NCI-H2171 treated with DMSO at 0.1 percent for 48 hours (cell line): Measurements from ENCODE around the gene RHPN2.
"Not testable (repeated sequence)": the region's sequence is repeated elsewhere in the genome, so short reads cannot be mapped to it uniquely, and the experiment has no call there.

Source experiments
- DNase-seq: peaks from one replicate; lab custom pipeline; 2025; lab: John Stamatoyannopoulos, UW

RHPN2 gene

GRCh38 chr19:33064458-33064791 lies 263 bp downstream of the RHPN2 start:
- DNase-seq: peak; percentile 45

- DNase-seq: no peak
Observed at GRCh38 chr19:33063753-33064457, 783 bp downstream of the RHPN2 start.

GRCh38 chr19:33063356-33063752 lies 1.3 kb downstream of the RHPN2 start:
- peak; percentile 35 for DNase-seq

GRCh38 chr19:33062902-33063301 lies 1.8 kb downstream of the RHPN2 start:
- no peak for DNase-seq

GRCh38 chr19:33060586-33060985 lies 4.1 kb downstream of the RHPN2 start:
- no peak for DNase-seq

- no peak for DNase-seq
Observed at GRCh38 chr19:33055718-33056117, 9.0 kb downstream of the RHPN2 start.

GRCh38 chr19:33054623-33055022 lies 10.1 kb downstream of the RHPN2 start:
- no peak for DNase-seq

- DNase-seq: peak; percentile 73
Observed at GRCh38 chr19:33052352-33052972, 12.2 kb downstream of the RHPN2 start.

GRCh38 chr19:33050110-33050509 lies 14.6 kb downstream of the RHPN2 start:
- no peak for DNase-seq

GRCh38 chr19:33048806-33049676 lies 15.6 kb downstream of the RHPN2 start:
- DNase-seq: no peak

GRCh38 chr19:33047422-33047821 lies 17.3 kb downstream of the RHPN2 start:
- DNase-seq: no peak

- not testable (repeated sequence) for DNase-seq
Observed at GRCh38 chr19:33041828-33042160, 22.9 kb downstream of the RHPN2 start.

- DNase-seq: no peak
Observed at GRCh38 chr19:33040994-33041827, 23.5 kb downstream of the RHPN2 start.

GRCh38 chr19:33039815-33040214 lies 24.9 kb downstream of the RHPN2 start:
- DNase-seq: no peak

- no peak for DNase-seq
Observed at GRCh38 chr19:33039108-33039599, 25.5 kb downstream of the RHPN2 start.

- not testable (repeated sequence) for DNase-seq
Observed at GRCh38 chr19:33037168-33038025, 27.3 kb downstream of the RHPN2 start.

GRCh38 chr19:33036370-33037167 lies 28.1 kb downstream of the RHPN2 start:
- not testable (repeated sequence) for DNase-seq

GRCh38 chr19:33035461-33035860 lies 29.2 kb downstream of the RHPN2 start:
- DNase-seq: no peak

GRCh38 chr19:33032218-33032781 lies 32.4 kb downstream of the RHPN2 start:
- DNase-seq: no peak
